HCT116 (cell line): ENCODE measurements around the gene TEX11. TPM values are rescaled to one million over a fixed set of nuclear protein-coding genes. Genes with fewer than 3 reads are reported as not detected.

Experiments used
- ATAC-seq: fragments of 200-7000 bp; cut with Tn5 transposase; 2 replicates; pipeline ENCODE4 v1.9.1; 2020; ENCODE audit warnings: mild to moderate bottlenecking, moderate library complexity
- BruUV-seq: library from RNA; stranded (reverse); fragments of 400-500 nt; replicated peaks from 2 replicates; lab custom pipeline; 2021; lab: Mats Ljungman, UMichigan
- CTCF ChIA-PET: fragments of 300-600 bp; sonication (Branson Sonifier 250); formaldehyde crosslinking; loops from one replicate; lab custom pipeline; 2021; ENCODE audit warnings: antibody characterized with exemption; lab: Charles Lee
- POLR2A ChIA-PET: fragments of 300-600, 350-600 bp; sonication (Branson Sonifier 250); formaldehyde crosslinking; loops from one replicate; lab custom pipeline; 2021; ENCODE audit warnings: antibody characterized with exemption; lab: Charles Lee
- RAD21 ChIA-PET, 2 experiments: fragments of 300-600 bp; sonication (Branson Sonifier 250); formaldehyde crosslinking; loops; one replicate each; lab custom pipeline; 2023; ENCODE audit warnings: low total read pairs in 2 of 2; ENCODE audit not compliant: uncharacterized antibody in 2 of 2, unreplicated experiment in 2 of 2, low non-redundant PET in 1 of 2; lab: Charles Lee
- DNase-seq: peaks from one replicate; pipeline ENCODE4 v3.0.0-alpha.2; 2010; ENCODE audit warnings: low read depth, low spot score
- H2AFZ ChIP-seq: fragments of 200-600 bp; shearing (Covaris generic), sonication (generic); 2 replicates; pipeline ENCODE4 v1.6.1; 2017; ENCODE audit warnings: low read depth, mixed run types, mixed read lengths, antibody characterized with exemption, low read length; ENCODE audit not compliant: poor library complexity, severe bottlenecking
- H3K27ac ChIP-seq: 2 replicates; pipeline ENCODE4 v1.5.1; 2012; ENCODE audit warnings: low read depth, low read length
- H3K27me3 ChIP-seq: fragments of 200-600 bp; sonication (generic); 2 replicates; pipeline ENCODE4 v1.6.1; 2016; ENCODE audit warnings: mixed run types, low read length, mixed read lengths; ENCODE audit not compliant: insufficient read depth
- H3K36me3 ChIP-seq, 2 experiments: fragments of 200-500 bp in 1 of 2; fragments of 200-600 bp in 1 of 2; sonication (Bioruptor generic) in 1 of 2; sonication (generic) in 1 of 2; 2 replicates each; pipeline versions ENCODE4 v1.5.1 to v1.6.1; 2014 to 2016; ENCODE audit warnings: low read length in 2 of 2, inconsistent platforms in 1 of 2, mixed read lengths in 1 of 2, mixed run types in 1 of 2; ENCODE audit not compliant: insufficient read depth in 2 of 2, control insufficient read depth in 1 of 2
- H3K4me1 ChIP-seq, 2 experiments: fragments of 200-600 bp in 1 of 2; sonication (generic) in 1 of 2; 2 replicates each; pipeline versions ENCODE4 v1.5.1 to v1.6.1; 2012 to 2017; ENCODE audit warnings: low read length in 2 of 2, inconsistent platforms in 1 of 2, mild to moderate bottlenecking in 1 of 2, mixed read lengths in 1 of 2, mixed run types in 1 of 2, moderate library complexity in 1 of 2; ENCODE audit not compliant: insufficient read depth in 2 of 2, control insufficient read depth in 1 of 2
- H3K4me2 ChIP-seq: fragments of 200-600 bp; sonication (generic); 2 replicates; pipeline ENCODE4 v1.6.1; 2017; ENCODE audit warnings: mixed run types, low read length, mixed read lengths
- H3K4me3 ChIP-seq, 2 experiments: fragments of 200-600 bp in 1 of 2; sonication (generic) in 1 of 2; replicated peaks in 1 of 2; 2 replicates each; pipeline ENCODE4 v1.5.1; 2011 to 2016; ENCODE audit warnings: low read length in 2 of 2, control low read depth in 1 of 2, low read depth in 1 of 2, mild to moderate bottlenecking in 1 of 2, mixed read lengths in 1 of 2, mixed run types in 1 of 2
- H3K79me2 ChIP-seq: fragments of 200-600 bp; sonication (generic); 2 replicates; pipeline ENCODE4 v1.6.1; 2017; ENCODE audit warnings: mild to moderate bottlenecking, mixed run types, low read length, moderate library complexity, mixed read lengths; ENCODE audit not compliant: insufficient read depth
- H3K9ac ChIP-seq: fragments of 200-600 bp; sonication (generic); 2 replicates; pipeline ENCODE4 v1.6.1; 2016; ENCODE audit warnings: low read length, mixed read lengths
- H3K9me2 ChIP-seq: fragments of 200-600 bp; sonication (generic), shearing (Covaris generic); 2 replicates; pipeline ENCODE4 v1.6.1; 2017; ENCODE audit warnings: mixed run types, mild to moderate bottlenecking, moderate library complexity; ENCODE audit not compliant: insufficient read depth
- H3K9me3 ChIP-seq, 2 experiments: fragments of 200-500 bp in 1 of 2; fragments of 200-600 bp in 1 of 2; sonication (Bioruptor generic) in 1 of 2; sonication (generic) in 1 of 2; 2 replicates each; pipeline ENCODE4 v1.6.1; 2014 to 2017; ENCODE audit warnings: low read length in 2 of 2, mixed read lengths in 2 of 2, inconsistent platforms in 1 of 2, low read depth in 1 of 2, mild to moderate bottlenecking in 1 of 2, mixed run types in 1 of 2, moderate library complexity in 1 of 2; ENCODE audit not compliant: control insufficient read depth in 1 of 2, insufficient read depth in 1 of 2
- H4K20me1 ChIP-seq: fragments of 200-600 bp; sonication (generic), shearing (Covaris generic); 2 replicates; pipeline ENCODE4 v1.6.1; 2017; ENCODE audit warnings: mixed run types, mild to moderate bottlenecking, moderate library complexity; ENCODE audit not compliant: insufficient read depth
- POLR2A ChIP-seq: IDR thresholded peaks from 2 replicates; pipeline ENCODE4 v1.7.0; 2011; ENCODE audit warnings: borderline replicate concordance; ENCODE audit not compliant: insufficient read depth, insufficient read length; ENCODE audit errors: extremely low read depth
- TCF7L2 ChIP-seq: IDR thresholded peaks from 2 replicates; pipeline ENCODE4 v1.7.0; 2011; ENCODE audit warnings: borderline replicate concordance, inconsistent platforms; ENCODE audit not compliant: insufficient read depth, insufficient read length; ENCODE audit errors: extremely low read depth
- ZBTB33 ChIP-seq: IDR thresholded peaks from 2 replicates; pipeline ENCODE4 v1.6.1; 2011; ENCODE audit warnings: mild to moderate bottlenecking, low read length, moderate library complexity; ENCODE audit not compliant: insufficient replicate concordance; ENCODE audit errors: extremely low read depth
- ZFX ChIP-seq: fragments of 450-650 bp; IDR thresholded peaks from 2 replicates; pipeline ENCODE4 v1.6.1; 2017
- intact Hi-C: fragments of 100-400 bp; cut with micrococcal nuclease; formaldehyde crosslinking; loops from 2 replicates; pipeline ENCODE4 v1.10.0; 2022
- total RNA-seq: library from RNA; stranded (reverse); gene quantifications from one replicate; pipeline ENCODE4 v1.2.1, GENCODE V29; 2021; ENCODE audit not compliant: unreplicated experiment
- TF ChIP-seq, protein P1 (sequence below): IDR thresholded peaks from 2 replicates; pipeline ENCODE4 v1.6.1; 2012; ENCODE audit warnings: low read depth

Gene TEX11
- total RNA-seq, 1 experiment from 2014 or later, result 0.10 TPM

DNA sequence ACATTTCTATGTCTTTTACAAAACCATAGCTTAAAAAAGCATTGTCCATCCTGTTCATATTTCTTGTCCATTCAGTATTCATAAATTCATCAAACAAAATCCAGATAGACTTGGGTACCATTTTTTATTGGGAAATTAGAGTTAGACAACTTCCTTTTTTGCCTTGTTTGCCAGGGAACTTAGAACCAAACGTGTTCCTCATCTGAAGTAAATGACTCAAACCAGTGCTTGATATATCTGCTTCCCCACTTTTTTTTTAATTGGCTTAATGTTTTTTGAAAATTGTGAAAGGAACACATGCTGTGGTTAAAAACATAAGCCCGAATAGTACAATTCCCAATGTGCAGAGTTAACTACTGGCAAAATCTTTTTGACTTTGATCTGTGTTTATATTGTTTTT, 419.7 kb downstream of the TEX11 start:
- peaks cover 0 to 2% of the 10 kb centered on the region in 2 experiments; a peak in 1 of 4 replicates for H3K36me3 ChIP-seq
- H3K9me2 ChIP-seq, result no peaks in the 10 kb centered on the region
- H3K4me2 ChIP-seq, result no peak overlapping the region
- no peak for ATAC-seq
- no peaks in the 10 kb centered on the region for H3K27me3 ChIP-seq
- H3K4me1 ChIP-seq, result peaks cover 0 to 12% of the 10 kb centered on the region in 2 experiments; a peak in 3 of 4 replicates
- no peak for TF ChIP-seq POLR2A
- TF ChIP-seq ZBTB33, result no peak
- TF ChIP-seq ZFX, result no peak
- no peak for TF ChIP-seq TCF7L2
- TF ChIP-seq, protein P1, sequence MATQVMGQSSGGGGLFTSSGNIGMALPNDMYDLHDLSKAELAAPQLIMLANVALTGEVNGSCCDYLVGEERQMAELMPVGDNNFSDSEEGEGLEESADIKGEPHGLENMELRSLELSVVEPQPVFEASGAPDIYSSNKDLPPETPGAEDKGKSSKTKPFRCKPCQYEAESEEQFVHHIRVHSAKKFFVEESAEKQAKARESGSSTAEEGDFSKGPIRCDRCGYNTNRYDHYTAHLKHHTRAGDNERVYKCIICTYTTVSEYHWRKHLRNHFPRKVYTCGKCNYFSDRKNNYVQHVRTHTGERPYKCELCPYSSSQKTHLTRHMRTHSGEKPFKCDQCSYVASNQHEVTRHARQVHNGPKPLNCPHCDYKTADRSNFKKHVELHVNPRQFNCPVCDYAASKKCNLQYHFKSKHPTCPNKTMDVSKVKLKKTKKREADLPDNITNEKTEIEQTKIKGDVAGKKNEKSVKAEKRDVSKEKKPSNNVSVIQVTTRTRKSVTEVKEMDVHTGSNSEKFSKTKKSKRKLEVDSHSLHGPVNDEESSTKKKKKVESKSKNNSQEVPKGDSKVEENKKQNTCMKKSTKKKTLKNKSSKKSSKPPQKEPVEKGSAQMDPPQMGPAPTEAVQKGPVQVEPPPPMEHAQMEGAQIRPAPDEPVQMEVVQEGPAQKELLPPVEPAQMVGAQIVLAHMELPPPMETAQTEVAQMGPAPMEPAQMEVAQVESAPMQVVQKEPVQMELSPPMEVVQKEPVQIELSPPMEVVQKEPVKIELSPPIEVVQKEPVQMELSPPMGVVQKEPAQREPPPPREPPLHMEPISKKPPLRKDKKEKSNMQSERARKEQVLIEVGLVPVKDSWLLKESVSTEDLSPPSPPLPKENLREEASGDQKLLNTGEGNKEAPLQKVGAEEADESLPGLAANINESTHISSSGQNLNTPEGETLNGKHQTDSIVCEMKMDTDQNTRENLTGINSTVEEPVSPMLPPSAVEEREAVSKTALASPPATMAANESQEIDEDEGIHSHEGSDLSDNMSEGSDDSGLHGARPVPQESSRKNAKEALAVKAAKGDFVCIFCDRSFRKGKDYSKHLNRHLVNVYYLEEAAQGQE, result no peak
- H3K9ac ChIP-seq, result no peak overlapping the region
- no peak overlapping the region for H3K27ac ChIP-seq
- no peak for DNase-seq
- ChIA-PET CTCF (no interaction called here), POLR2A (no interaction called here), RAD21 (no interaction called here)
- H3K79me2 ChIP-seq, result no peaks in the 10 kb centered on the region; the same call in 1 of the 2 replicates
- H3K4me3 ChIP-seq, result no peak overlapping the region
- no peaks in the 10 kb centered on the region; the same call in 1 of the 2 replicates for H4K20me1 ChIP-seq
- no peak overlapping the region for H2AFZ ChIP-seq
- BruUV-seq, result no TSS peak
- intact Hi-C loops, result no loop called here
- H3K9me3 ChIP-seq, result no peaks in the 10 kb centered on the region
